GM23338 (cell line): ENCODE measurements around the gene LAMTOR4. TPM values are rescaled to one million over a fixed set of nuclear protein-coding genes. Genes with fewer than 3 reads are reported as not detected.

Experiments used
- CTCF ChIP-seq, 2 experiments: fragments of 200-600 bp in 1 of 2; sonication (generic) in 1 of 2; conservative IDR thresholded peaks; 2 replicates each; pipeline versions ENCODE4 v1.5.1 to v1.6.1; 2016 to 2017; ENCODE audit warnings: antibody characterized with exemption in 2 of 2, low read depth in 2 of 2, mild to moderate bottlenecking in 2 of 2, moderate library complexity in 1 of 2
- ETS1 ChIP-seq: IDR thresholded peaks from 2 replicates; pipeline ENCODE4 v1.6.1; 2016; ENCODE audit warnings: antibody characterized with exemption
- EZH2phosphoT487 ChIP-seq: fragments of 200-600 bp; sonication (generic); IDR thresholded peaks from one replicate; pipeline ENCODE4 v1.8.1; 2018; ENCODE audit warnings: antibody characterized with exemption; ENCODE audit not compliant: unreplicated experiment
- NANOG ChIP-seq: IDR thresholded peaks from 2 replicates; pipeline ENCODE4 v1.6.1; 2016; ENCODE audit warnings: antibody characterized with exemption, borderline replicate concordance
- ZNF331 ChIP-seq: fragments of 250-450 bp; sonication (Bioruptor Pico); IDR thresholded peaks from 2 replicates; pipeline ENCODE4 v1.5.0; 2020; ENCODE audit warnings: low read depth, mild to moderate bottlenecking, moderate library complexity
- ZNF462 ChIP-seq: fragments of 250-450 bp; sonication (Bioruptor Pico); IDR thresholded peaks from 2 replicates; pipeline ENCODE4 v1.5.0; 2020; ENCODE audit warnings: mild to moderate bottlenecking, moderate library complexity
- polyA plus RNA-seq: library from polyadenylated mRNA; unstranded; fragments of >200 nt; fragmentation: Nextera tagmentation; extraction: Ambion mirVana; gene quantifications from 2 replicates; pipeline ENCODE4 v1.2.1, GENCODE V29; 2016
- total RNA-seq: library from RNA; depleted of rRNA; stranded (reverse); fragments of >200 nt; shearing (Covaris generic); gene quantifications from 2 replicates; pipeline ENCODE4 v1.2.3, GENCODE V29; 2014

Gene LAMTOR4
- total and polyA plus RNA-seq, 2 experiments from 2014 or later: 145 to 333 TPM

GRCh38 chr7:100119072-100119969 is 29.4 kb upstream of the LAMTOR4 start, which contains the start of the genes CNPY4 and TAF6 (continued):
- TF ChIP-seq ZNF462 (CRISPR knock-in tag) (no peak), CTCF (conservative IDR thresholded peaks at IDR 0.05; ENCODE audit: low read depth in 2 of 2) (no peak), ZNF331 (no peak), ETS1 (no peak), EZH2phosphoT487 (no peak), NANOG (no peak)
